Nephron (organoid): ENCODE data around the gene SEPTIN12.
"Not testable (repeated sequence)": the region's sequence is repeated elsewhere in the genome, so short reads cannot be mapped to it uniquely, and the experiment has no call there.

Experiments
- H3K27ac Mint-ChIP-seq, 3 experiments: 2 replicates each; pipeline ENCODE4 v1.8.0; 2020; ENCODE audit warnings: mixed read lengths in 3 of 3, mild to moderate bottlenecking in 2 of 3, moderate library complexity in 1 of 3
- H3K27me3 Mint-ChIP-seq: 2 replicates; pipeline ENCODE4 v1.8.0; 2021; ENCODE audit warnings: low read depth, mild to moderate bottlenecking, moderate library complexity, mixed read lengths
- H3K36me3 Mint-ChIP-seq: 2 replicates; pipeline ENCODE4 v1.8.0; 2020; ENCODE audit warnings: low read depth, mixed read lengths
- H3K4me1 Mint-ChIP-seq: 2 replicates; pipeline ENCODE4 v1.8.0; 2020; ENCODE audit warnings: mixed read lengths
- H3K4me3 Mint-ChIP-seq, 3 experiments: 2 replicates each; pipeline ENCODE4 v1.8.0; 2020; ENCODE audit warnings: mild to moderate bottlenecking in 3 of 3, mixed read lengths in 3 of 3, moderate library complexity in 2 of 3
- H3K9me3 Mint-ChIP-seq: 2 replicates; pipeline ENCODE4 v1.8.0; 2020; ENCODE audit warnings: mixed read lengths
- CTCF ChIP-seq, 3 experiments: fragments of 200-600 bp; sonication (generic); IDR thresholded peaks; one replicate each; pipeline ENCODE4 v1.5.0; 2021; ENCODE audit warnings: antibody characterized with exemption in 3 of 3; ENCODE audit not compliant: unreplicated experiment in 3 of 3

Gene SEPTIN12

DNA sequence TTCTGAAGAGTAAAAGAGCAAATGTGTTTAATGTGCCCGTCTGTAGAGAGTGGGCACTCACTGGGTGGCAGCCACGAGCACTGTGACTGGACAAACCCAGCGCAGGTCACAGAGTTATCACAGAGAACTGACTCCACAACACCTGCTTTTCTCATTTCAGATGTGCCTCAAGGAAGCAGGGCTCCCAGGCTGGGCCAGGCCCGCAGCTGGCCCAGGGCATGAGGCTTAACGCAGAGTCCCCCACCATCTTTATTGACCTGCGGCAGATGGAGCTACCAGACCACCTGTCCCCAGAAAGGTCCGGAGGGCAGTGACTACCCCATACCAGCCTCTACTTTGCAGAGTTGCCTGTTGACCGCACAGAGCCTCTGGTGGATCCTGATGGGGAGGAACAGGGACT is 41.9 kb downstream of the SEPTIN12 start:
- peak overlapping the region in 1 of 3 experiments; percentile 53 for H3K27ac Mint-ChIP-seq
- peaks cover 16% of the 10 kb centered on the region for H3K4me1 Mint-ChIP-seq
- H3K9me3 Mint-ChIP-seq = no peaks in the 10 kb centered on the region
- H3K27me3 Mint-ChIP-seq = no peaks in the 10 kb centered on the region
- H3K4me3 Mint-ChIP-seq = no peak overlapping the region
- TF ChIP-seq CTCF (IDR thresholded peaks at IDR 0.05; ENCODE audit: unreplicated experiment in 3 of 3) = no peak
- H3K36me3 Mint-ChIP-seq = peaks cover 8% of the 10 kb centered on the region

GRCh38 chr16:4745274-4745569 is 42.9 kb downstream of the SEPTIN12 start:
- H3K27ac Mint-ChIP-seq = no peak overlapping the region
- H3K27me3 Mint-ChIP-seq = no peaks in the 10 kb centered on the region
- peaks cover 16% of the 10 kb centered on the region for H3K4me1 Mint-ChIP-seq
- H3K36me3 Mint-ChIP-seq = peaks cover 4% of the 10 kb centered on the region
- H3K4me3 Mint-ChIP-seq = no peak overlapping the region
- TF ChIP-seq CTCF (IDR thresholded peaks at IDR 0.05; ENCODE audit: unreplicated experiment in 3 of 3) = no peak
- no peaks in the 10 kb centered on the region for H3K9me3 Mint-ChIP-seq

- Mint-ChIP-seq H3K9me3 (no peaks in the 10 kb centered on the region), H3K27me3 (no peaks in the 10 kb centered on the region), H3K4me1 (peaks cover 16% of the 10 kb centered on the region), H3K4me3 (no peak overlapping the region), H3K36me3 (peaks cover 4% of the 10 kb centered on the region), H3K27ac (no peak overlapping the region)
- TF ChIP-seq CTCF (IDR thresholded peaks at IDR 0.05; ENCODE audit: unreplicated experiment in 3 of 3) = no peak
Observed at GRCh38 chr16:4744555-4745273, 43.4 kb downstream of the SEPTIN12 start.

- Mint-ChIP-seq H3K27ac (no peak overlapping the region), H3K9me3 (no peaks in the 10 kb centered on the region), H3K4me3 (peak overlapping the region in 1 of 3 experiments; percentile 17), H3K4me1 (peaks cover 16% of the 10 kb centered on the region), H3K36me3 (no peaks in the 10 kb centered on the region), H3K27me3 (no peaks in the 10 kb centered on the region)
- no peak for TF ChIP-seq CTCF (IDR thresholded peaks at IDR 0.05; ENCODE audit: unreplicated experiment in 3 of 3)
Observed at GRCh38 chr16:4743226-4743878, 44.8 kb downstream of the SEPTIN12 start.

DNA sequence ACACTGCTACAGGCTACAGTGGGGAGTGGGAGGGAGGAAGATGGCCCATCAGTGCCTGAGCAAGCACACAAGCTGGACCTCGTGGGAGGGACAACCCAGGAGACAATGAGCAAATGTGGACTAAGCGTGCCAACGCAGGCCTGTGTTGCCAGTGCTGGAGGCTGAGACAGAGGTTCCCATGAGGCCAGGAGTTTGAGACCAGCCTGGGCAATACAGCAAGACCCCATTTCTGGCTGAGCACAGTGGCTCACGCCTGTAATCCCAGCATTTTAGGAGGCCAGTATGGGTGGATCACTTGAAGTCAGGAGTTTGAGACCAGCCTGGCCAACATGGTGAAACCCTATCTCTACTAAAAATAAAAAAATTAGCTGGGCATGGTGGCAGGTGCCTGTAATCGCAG is 49.8 kb downstream of the SEPTIN12 start:
- not testable (repeated sequence) for H3K36me3 Mint-ChIP-seq, H3K4me1 Mint-ChIP-seq, H3K9me3 Mint-ChIP-seq, H3K27ac Mint-ChIP-seq, H3K27me3 Mint-ChIP-seq
- peak overlapping the region in 2 of 3 experiments; percentile 10 to 41 for H3K4me3 Mint-ChIP-seq

DNA sequence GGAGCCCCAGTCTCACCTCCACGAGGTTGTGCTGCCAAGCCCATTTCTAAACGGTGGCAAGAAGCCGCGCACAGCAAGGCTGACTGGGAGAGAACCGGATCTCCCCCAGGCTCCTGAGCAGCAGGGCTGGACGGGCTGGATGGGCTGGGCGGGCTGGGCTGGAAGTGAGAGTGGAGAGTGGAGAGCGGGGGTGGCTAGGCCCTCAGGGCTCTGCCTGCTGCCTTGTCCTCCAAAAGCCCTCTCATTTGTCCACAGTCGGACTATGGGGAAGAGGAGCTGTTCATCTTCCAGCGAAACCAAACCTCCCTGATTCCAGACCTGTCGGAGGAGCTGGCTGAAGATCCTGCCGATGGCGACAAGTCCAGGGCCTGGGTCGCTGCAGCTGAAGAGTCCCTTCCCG is 50.6 kb downstream of the SEPTIN12 start:
- Mint-ChIP-seq H3K27me3 (no peaks in the 10 kb centered on the region), H3K27ac (no peak overlapping the region), H3K9me3 (no peaks in the 10 kb centered on the region), H3K36me3 (no peaks in the 10 kb centered on the region), H3K4me3 (no peak overlapping the region), H3K4me1 (peaks cover 14% of the 10 kb centered on the region)
- TF ChIP-seq CTCF (IDR thresholded peaks at IDR 0.05; ENCODE audit: unreplicated experiment in 3 of 3) = no peak
